HepG2 (cell line): ENCODE data around the gene AMD1.

Source experiments
- TCF7 ChIP-seq: sonication (generic); IDR thresholded peaks from 2 replicates; pipeline ENCODE4 v1.6.1; 2016; ENCODE audit warnings: antibody characterized with exemption, low read depth
- TF ChIP-seq, protein P1 (sequence below): sonication (generic); formaldehyde crosslinking; IDR thresholded peaks from 2 replicates; pipeline ENCODE4 v1.5.0; 2020; ENCODE audit warnings: mild to moderate bottlenecking, missing genetic modification reagents, moderate library complexity

DNA sequence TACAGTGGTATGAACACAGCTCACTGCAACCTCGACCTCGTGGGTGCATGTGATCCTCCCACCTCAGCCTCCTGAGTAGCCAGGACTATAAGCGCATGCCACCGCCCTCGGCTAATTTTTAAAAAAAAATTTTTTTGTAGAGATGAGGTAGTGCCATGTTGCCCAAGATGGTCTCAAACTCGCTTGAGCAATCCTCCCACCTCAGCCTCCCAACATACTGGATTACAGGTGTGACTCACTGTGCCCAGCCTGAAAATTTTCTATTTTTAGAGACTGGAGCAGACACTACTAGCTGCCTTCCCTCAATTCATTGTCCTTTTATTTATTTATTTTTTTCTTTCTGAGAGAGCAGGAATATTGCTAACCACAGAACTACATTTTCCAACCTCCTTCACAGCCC, 63.6 kb downstream of the AMD1 start:
- TF ChIP-seq, protein P1, sequence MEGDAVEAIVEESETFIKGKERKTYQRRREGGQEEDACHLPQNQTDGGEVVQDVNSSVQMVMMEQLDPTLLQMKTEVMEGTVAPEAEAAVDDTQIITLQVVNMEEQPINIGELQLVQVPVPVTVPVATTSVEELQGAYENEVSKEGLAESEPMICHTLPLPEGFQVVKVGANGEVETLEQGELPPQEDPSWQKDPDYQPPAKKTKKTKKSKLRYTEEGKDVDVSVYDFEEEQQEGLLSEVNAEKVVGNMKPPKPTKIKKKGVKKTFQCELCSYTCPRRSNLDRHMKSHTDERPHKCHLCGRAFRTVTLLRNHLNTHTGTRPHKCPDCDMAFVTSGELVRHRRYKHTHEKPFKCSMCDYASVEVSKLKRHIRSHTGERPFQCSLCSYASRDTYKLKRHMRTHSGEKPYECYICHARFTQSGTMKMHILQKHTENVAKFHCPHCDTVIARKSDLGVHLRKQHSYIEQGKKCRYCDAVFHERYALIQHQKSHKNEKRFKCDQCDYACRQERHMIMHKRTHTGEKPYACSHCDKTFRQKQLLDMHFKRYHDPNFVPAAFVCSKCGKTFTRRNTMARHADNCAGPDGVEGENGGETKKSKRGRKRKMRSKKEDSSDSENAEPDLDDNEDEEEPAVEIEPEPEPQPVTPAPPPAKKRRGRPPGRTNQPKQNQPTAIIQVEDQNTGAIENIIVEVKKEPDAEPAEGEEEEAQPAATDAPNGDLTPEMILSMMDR (CRISPR knock-in tag) = no peak
- TF ChIP-seq TCF7 = no peak
